ENCODE measurements around the gene FAM168A. TPM values are rescaled to one million over a fixed set of nuclear protein-coding genes. Genes with fewer than 3 reads are reported as not detected.

FAM168A gene
- total RNA-seq, 1 donor from 2014 or later: 28.4 TPM

- H3K27ac ChIP-seq (replicated peaks): no peak overlapping the region
- no peak overlapping the region for H3K4me3 ChIP-seq
- no peaks in the 10 kb centered on the region for H3K9me3 ChIP-seq (replicated peaks)
- H3K27me3 ChIP-seq (ENCODE audit: low read depth): peaks cover 21% of the 10 kb centered on the region
- peaks cover 8% of the 10 kb centered on the region for H3K4me1 ChIP-seq
- TF ChIP-seq, protein P1, sequence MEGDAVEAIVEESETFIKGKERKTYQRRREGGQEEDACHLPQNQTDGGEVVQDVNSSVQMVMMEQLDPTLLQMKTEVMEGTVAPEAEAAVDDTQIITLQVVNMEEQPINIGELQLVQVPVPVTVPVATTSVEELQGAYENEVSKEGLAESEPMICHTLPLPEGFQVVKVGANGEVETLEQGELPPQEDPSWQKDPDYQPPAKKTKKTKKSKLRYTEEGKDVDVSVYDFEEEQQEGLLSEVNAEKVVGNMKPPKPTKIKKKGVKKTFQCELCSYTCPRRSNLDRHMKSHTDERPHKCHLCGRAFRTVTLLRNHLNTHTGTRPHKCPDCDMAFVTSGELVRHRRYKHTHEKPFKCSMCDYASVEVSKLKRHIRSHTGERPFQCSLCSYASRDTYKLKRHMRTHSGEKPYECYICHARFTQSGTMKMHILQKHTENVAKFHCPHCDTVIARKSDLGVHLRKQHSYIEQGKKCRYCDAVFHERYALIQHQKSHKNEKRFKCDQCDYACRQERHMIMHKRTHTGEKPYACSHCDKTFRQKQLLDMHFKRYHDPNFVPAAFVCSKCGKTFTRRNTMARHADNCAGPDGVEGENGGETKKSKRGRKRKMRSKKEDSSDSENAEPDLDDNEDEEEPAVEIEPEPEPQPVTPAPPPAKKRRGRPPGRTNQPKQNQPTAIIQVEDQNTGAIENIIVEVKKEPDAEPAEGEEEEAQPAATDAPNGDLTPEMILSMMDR (IDR thresholded peaks at IDR 0.05; ENCODE audit: borderline replicate concordance): no peak
- DNase-seq: no peak
- intact Hi-C loops (cut with micrococcal nuclease): no loop called here
- no peaks in the 10 kb centered on the region for H3K36me3 ChIP-seq
These were observed 43.8 kb upstream of the FAM168A start for GRCh38 chr11:73641668-73642067.

GRCh38 chr11:73640592-73640991 lies 42.7 kb upstream of the FAM168A start:
- H3K9me3 ChIP-seq (replicated peaks): no peaks in the 10 kb centered on the region
- no peaks in the 10 kb centered on the region for H3K36me3 ChIP-seq
- H3K27me3 ChIP-seq (ENCODE audit: low read depth): peaks cover 21% of the 10 kb centered on the region
- DNase-seq: no peak
- TF ChIP-seq, protein P1 (IDR thresholded peaks at IDR 0.05; ENCODE audit: borderline replicate concordance): no peak
- intact Hi-C loops (cut with micrococcal nuclease): no loop called here
- H3K4me1 ChIP-seq: peaks cover 3% of the 10 kb centered on the region
- no peak overlapping the region for H3K27ac ChIP-seq (replicated peaks)
- H3K4me3 ChIP-seq: no peak overlapping the region

- Histone ChIP-seq H3K27ac (replicated peaks) (no peak overlapping the region), H3K9me3 (replicated peaks) (no peaks in the 10 kb centered on the region), H3K36me3 (no peaks in the 10 kb centered on the region), H3K4me1 (no peaks in the 10 kb centered on the region), H3K4me3 (no peak overlapping the region), H3K27me3 (ENCODE audit: low read depth) (no peaks in the 10 kb centered on the region)
- intact Hi-C loops (cut with micrococcal nuclease): no loop called here
- no peak for DNase-seq
- TF ChIP-seq, protein P1 (IDR thresholded peaks at IDR 0.05; ENCODE audit: borderline replicate concordance): no peak
These were observed 39.1 kb upstream of the FAM168A start for GRCh38 chr11:73637012-73637411.

GRCh38 chr11:73636249-73636648 lies 38.3 kb upstream of the FAM168A start:
- DNase-seq: no peak
- intact Hi-C loops (cut with micrococcal nuclease): no loop called here
- no peaks in the 10 kb centered on the region for H3K4me1 ChIP-seq
- no peak overlapping the region for H3K4me3 ChIP-seq
- H3K27me3 ChIP-seq (ENCODE audit: low read depth): no peaks in the 10 kb centered on the region
- TF ChIP-seq, protein P1 (IDR thresholded peaks at IDR 0.05; ENCODE audit: borderline replicate concordance): no peak
- H3K27ac ChIP-seq (replicated peaks): no peak overlapping the region
- no peaks in the 10 kb centered on the region for H3K9me3 ChIP-seq (replicated peaks)
- no peaks in the 10 kb centered on the region for H3K36me3 ChIP-seq

GRCh38 chr11:73635721-73636120 lies 37.8 kb upstream of the FAM168A start:
- Histone ChIP-seq H3K27ac (replicated peaks) (no peak overlapping the region), H3K36me3 (no peaks in the 10 kb centered on the region), H3K4me3 (no peak overlapping the region), H3K4me1 (no peaks in the 10 kb centered on the region), H3K27me3 (ENCODE audit: low read depth) (no peaks in the 10 kb centered on the region), H3K9me3 (replicated peaks) (no peaks in the 10 kb centered on the region)
- intact Hi-C loops (cut with micrococcal nuclease): no loop called here
- no peak for DNase-seq
- TF ChIP-seq, protein P1 (IDR thresholded peaks at IDR 0.05; ENCODE audit: borderline replicate concordance): no peak

- H3K27ac ChIP-seq (replicated peaks): no peak overlapping the region
- no peaks in the 10 kb centered on the region for H3K4me1 ChIP-seq
- DNase-seq: no peak
- no peaks in the 10 kb centered on the region for H3K9me3 ChIP-seq (replicated peaks)
- no peak overlapping the region for H3K4me3 ChIP-seq
- no peaks in the 10 kb centered on the region for H3K36me3 ChIP-seq
- H3K27me3 ChIP-seq (ENCODE audit: low read depth): no peaks in the 10 kb centered on the region
- TF ChIP-seq, protein P1 (IDR thresholded peaks at IDR 0.05; ENCODE audit: borderline replicate concordance): no peak
- intact Hi-C loops (cut with micrococcal nuclease): no loop called here
These were observed 36.1 kb upstream of the FAM168A start for GRCh38 chr11:73633999-73634398.

All from left ventricle myocardium inferior (tissue), 1 donor.